Measurements from ENCODE around the gene C11orf97. TPM values are rescaled to one million over a fixed set of nuclear protein-coding genes. Genes with fewer than 3 reads are reported as not detected.

C11orf97 gene
- total RNA-seq, 1 experiment from 2014 or later, result not detected

DNA sequence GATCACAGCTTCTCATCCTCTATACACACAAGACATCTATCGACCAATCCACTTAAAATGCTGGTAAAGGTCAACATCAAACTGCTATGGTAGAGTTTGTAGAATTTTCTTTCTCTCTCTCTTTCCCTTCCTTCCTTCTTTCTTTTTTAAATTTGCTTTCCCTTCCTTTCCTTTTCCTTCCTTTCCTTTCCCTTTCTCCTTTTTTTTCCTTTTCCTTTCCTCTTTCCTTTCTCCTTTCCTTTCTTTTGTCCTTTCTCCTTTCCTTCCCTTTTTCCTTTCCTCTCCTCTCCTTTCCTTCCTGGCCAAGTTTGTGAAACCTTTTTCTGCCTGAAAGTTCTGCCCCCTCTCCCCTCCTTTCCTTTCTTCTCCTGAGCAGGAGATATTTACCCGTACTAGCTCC is 3.1 kb downstream of the C11orf97 start:
- CTCF ChIA-PET, result no interaction called here

DNA sequence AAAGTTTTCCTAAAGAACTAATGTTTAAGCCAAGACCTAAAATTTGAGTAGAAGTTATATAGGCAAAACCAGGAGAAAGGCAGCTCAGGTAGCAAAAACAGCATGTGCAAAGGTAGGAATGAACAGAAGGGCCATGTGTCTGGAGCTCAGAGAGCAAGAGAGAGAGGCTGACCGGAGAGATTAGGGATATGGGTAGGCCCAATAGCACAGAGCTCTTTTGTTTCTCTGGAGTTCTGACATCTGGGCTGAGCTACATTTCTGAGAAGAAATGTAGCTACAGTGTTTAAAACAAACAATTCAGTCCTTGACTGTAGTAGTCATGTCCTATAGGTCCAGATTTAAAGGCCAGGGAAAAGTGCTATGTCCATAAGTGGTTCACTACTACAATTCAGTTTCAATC is 4.5 kb downstream of the C11orf97 start:
- DNase-seq (ENCODE audit: low read depth, low spot score), result no peak
- no TSS peak for BruUV-seq (replicated peaks)
- in situ Hi-C loops (cut with HindIII; ENCODE audit: low pct_unique_long_range_greater_than_20kb, low sequenced_read_pairs), result no loop called here
- no peaks in the 10 kb centered on the region for H3K9me3 ChIP-seq (ENCODE audit: control insufficient read depth, insufficient read depth, low read depth, low read length)
- intact Hi-C loops (cut with micrococcal nuclease; ENCODE audit: unreplicated experiment), result loop anchor here (5.0 to 10.0 kb wide), 2 partner anchors 86 to 378 kb away; no protein-coding TSS in a partner anchor
- ChIA-PET POLR2A (no interaction called here), CTCF (no interaction called here)
- ATAC-seq, result no peak
- no peak overlapping the region for H3K27ac ChIP-seq (ENCODE audit: low read length)
- TF ChIP-seq POLR2AphosphoS5 (IDR thresholded peaks at IDR 0.05; ENCODE audit: low read depth, low read length) (no peak), SIN3A (IDR thresholded peaks at IDR 0.05; ENCODE audit: borderline replicate concordance, insufficient read depth, low read depth, low read length) (no peak), TCF7L2 (IDR thresholded peaks at IDR 0.05; ENCODE audit: low read depth, low read length) (no peak)
- TF ChIP-seq, protein P1, sequence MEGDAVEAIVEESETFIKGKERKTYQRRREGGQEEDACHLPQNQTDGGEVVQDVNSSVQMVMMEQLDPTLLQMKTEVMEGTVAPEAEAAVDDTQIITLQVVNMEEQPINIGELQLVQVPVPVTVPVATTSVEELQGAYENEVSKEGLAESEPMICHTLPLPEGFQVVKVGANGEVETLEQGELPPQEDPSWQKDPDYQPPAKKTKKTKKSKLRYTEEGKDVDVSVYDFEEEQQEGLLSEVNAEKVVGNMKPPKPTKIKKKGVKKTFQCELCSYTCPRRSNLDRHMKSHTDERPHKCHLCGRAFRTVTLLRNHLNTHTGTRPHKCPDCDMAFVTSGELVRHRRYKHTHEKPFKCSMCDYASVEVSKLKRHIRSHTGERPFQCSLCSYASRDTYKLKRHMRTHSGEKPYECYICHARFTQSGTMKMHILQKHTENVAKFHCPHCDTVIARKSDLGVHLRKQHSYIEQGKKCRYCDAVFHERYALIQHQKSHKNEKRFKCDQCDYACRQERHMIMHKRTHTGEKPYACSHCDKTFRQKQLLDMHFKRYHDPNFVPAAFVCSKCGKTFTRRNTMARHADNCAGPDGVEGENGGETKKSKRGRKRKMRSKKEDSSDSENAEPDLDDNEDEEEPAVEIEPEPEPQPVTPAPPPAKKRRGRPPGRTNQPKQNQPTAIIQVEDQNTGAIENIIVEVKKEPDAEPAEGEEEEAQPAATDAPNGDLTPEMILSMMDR (IDR thresholded peaks at IDR 0.05), result no peak
- H3K27me3 ChIP-seq (ENCODE audit: control insufficient read depth, insufficient read depth, low read length), result peaks cover 14% of the 10 kb centered on the region
- no peaks in the 10 kb centered on the region for H3K36me3 ChIP-seq (ENCODE audit: control insufficient read depth, insufficient read depth, low read length)
- H3K4me3 ChIP-seq (ENCODE audit: low read depth in 2 of 2, low read length in 2 of 2), result no peak overlapping the region
- H3K4me1 ChIP-seq (ENCODE audit: control insufficient read depth, insufficient read depth, low read length), result 0 out of 2 replicates have a peak, but pooled peaks cover 4% of the 10 kb centered on the region

More for the DNA sequence above, 3.1 kb downstream of the C11orf97 start:
- H3K4me1 ChIP-seq (ENCODE audit: control insufficient read depth, insufficient read depth, low read length), result 0 out of 2 replicates have a peak, but pooled peaks cover 4% of the 10 kb centered on the region
- H3K27ac ChIP-seq (ENCODE audit: low read length), result no peak overlapping the region
- BruUV-seq (replicated peaks), result no TSS peak
- peaks cover 14% of the 10 kb centered on the region for H3K27me3 ChIP-seq (ENCODE audit: control insufficient read depth, insufficient read depth, low read length)
- H3K36me3 ChIP-seq (ENCODE audit: control insufficient read depth, insufficient read depth, low read length), result no peaks in the 10 kb centered on the region
- DNase-seq (ENCODE audit: low read depth, low spot score), result no peak
- in situ Hi-C loops (cut with HindIII; ENCODE audit: low pct_unique_long_range_greater_than_20kb, low sequenced_read_pairs), result no loop called here
- TF ChIP-seq, protein P2, sequence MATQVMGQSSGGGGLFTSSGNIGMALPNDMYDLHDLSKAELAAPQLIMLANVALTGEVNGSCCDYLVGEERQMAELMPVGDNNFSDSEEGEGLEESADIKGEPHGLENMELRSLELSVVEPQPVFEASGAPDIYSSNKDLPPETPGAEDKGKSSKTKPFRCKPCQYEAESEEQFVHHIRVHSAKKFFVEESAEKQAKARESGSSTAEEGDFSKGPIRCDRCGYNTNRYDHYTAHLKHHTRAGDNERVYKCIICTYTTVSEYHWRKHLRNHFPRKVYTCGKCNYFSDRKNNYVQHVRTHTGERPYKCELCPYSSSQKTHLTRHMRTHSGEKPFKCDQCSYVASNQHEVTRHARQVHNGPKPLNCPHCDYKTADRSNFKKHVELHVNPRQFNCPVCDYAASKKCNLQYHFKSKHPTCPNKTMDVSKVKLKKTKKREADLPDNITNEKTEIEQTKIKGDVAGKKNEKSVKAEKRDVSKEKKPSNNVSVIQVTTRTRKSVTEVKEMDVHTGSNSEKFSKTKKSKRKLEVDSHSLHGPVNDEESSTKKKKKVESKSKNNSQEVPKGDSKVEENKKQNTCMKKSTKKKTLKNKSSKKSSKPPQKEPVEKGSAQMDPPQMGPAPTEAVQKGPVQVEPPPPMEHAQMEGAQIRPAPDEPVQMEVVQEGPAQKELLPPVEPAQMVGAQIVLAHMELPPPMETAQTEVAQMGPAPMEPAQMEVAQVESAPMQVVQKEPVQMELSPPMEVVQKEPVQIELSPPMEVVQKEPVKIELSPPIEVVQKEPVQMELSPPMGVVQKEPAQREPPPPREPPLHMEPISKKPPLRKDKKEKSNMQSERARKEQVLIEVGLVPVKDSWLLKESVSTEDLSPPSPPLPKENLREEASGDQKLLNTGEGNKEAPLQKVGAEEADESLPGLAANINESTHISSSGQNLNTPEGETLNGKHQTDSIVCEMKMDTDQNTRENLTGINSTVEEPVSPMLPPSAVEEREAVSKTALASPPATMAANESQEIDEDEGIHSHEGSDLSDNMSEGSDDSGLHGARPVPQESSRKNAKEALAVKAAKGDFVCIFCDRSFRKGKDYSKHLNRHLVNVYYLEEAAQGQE (IDR thresholded peaks at IDR 0.05; ENCODE audit: insufficient read depth in 1 of 2, low read depth in 2 of 2, low read length in 1 of 2), result no peak
- no peaks in the 10 kb centered on the region for H3K9me3 ChIP-seq (ENCODE audit: control insufficient read depth, insufficient read depth, low read depth, low read length)
- H3K4me3 ChIP-seq (ENCODE audit: low read depth in 2 of 2, low read length in 2 of 2), result no peak overlapping the region
- POLR2A ChIA-PET, result no interaction called here
- intact Hi-C loops (cut with micrococcal nuclease; ENCODE audit: unreplicated experiment), result loop anchor here (5.0 to 10.0 kb wide), 2 partner anchors 87 to 379 kb away; no protein-coding TSS in a partner anchor
- no peak for ATAC-seq

DNA sequence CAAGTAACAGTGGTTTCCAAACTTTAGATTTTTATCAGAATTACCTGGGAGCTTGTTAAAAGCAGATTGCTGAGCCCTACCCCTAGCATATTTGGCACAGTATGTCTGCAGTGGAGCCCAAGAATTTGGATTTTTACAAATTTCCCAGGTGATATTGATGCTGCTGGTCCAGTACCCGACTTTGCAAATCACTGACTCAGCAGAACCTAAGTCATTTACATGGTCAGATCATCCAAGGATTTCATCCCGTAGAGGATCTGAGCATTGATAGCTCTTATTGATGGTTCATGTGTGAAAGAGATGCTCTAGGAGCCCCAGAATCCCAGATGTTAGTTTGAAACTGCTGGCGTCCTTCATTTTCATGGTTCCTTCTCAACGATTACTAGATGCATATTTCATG is 6.0 kb downstream of the C11orf97 start:
- in situ Hi-C loops (cut with HindIII; ENCODE audit: low pct_unique_long_range_greater_than_20kb, low sequenced_read_pairs), result no loop called here
- H3K27ac ChIP-seq (ENCODE audit: low read length), result no peak overlapping the region
- H3K36me3 ChIP-seq (ENCODE audit: control insufficient read depth, insufficient read depth, low read length), result no peaks in the 10 kb centered on the region
- ATAC-seq, result no peak
- H3K4me1 ChIP-seq (ENCODE audit: control insufficient read depth, insufficient read depth, low read length), result no peaks in the 10 kb centered on the region
- BruUV-seq (replicated peaks), result no TSS peak
- CTCF ChIA-PET, result no interaction called here
- peaks cover 10% of the 10 kb centered on the region for H3K27me3 ChIP-seq (ENCODE audit: control insufficient read depth, insufficient read depth, low read length)
- H3K9me3 ChIP-seq (ENCODE audit: control insufficient read depth, insufficient read depth, low read depth, low read length), result no peaks in the 10 kb centered on the region
- H3K4me3 ChIP-seq (ENCODE audit: low read depth in 2 of 2, low read length in 2 of 2), result no peak overlapping the region
- POLR2A ChIA-PET, result no interaction called here
- intact Hi-C loops (cut with micrococcal nuclease; ENCODE audit: unreplicated experiment), result loop anchor here (2.0 to 10.0 kb wide), 3 partner anchors 45 to 377 kb away; no protein-coding TSS in a partner anchor
- TF ChIP-seq SIN3A (IDR thresholded peaks at IDR 0.05; ENCODE audit: borderline replicate concordance, insufficient read depth, low read depth, low read length) (no peak), POLR2AphosphoS5 (IDR thresholded peaks at IDR 0.05; ENCODE audit: low read depth, low read length) (no peak)
- TF ChIP-seq, protein P2 (IDR thresholded peaks at IDR 0.05; ENCODE audit: insufficient read depth in 1 of 2, low read depth in 2 of 2, low read length in 1 of 2), result no peak
- TF ChIP-seq, protein P1 (IDR thresholded peaks at IDR 0.05), result no peak
- DNase-seq (ENCODE audit: low read depth, low spot score), result no peak
